Neural progenitor cell (in vitro differentiated cells): ENCODE data around the gene NSD1. TPM values are rescaled to one million over a fixed set of nuclear protein-coding genes. Genes with fewer than 3 reads are reported as not detected.

ENCODE experiments used
- DNase-seq: peaks from one replicate; pipeline ENCODE4 v3.0.0-alpha.2; 2016; ENCODE audit warnings: low spot score
- H2AFZ ChIP-seq: fragments of 200-600 bp; sonication (generic); replicated peaks from 2 replicates; pipeline ENCODE4 v1.6.1; 2016; ENCODE audit warnings: antibody characterized with exemption
- H3F3A ChIP-seq: fragments of 200-600 bp; sonication (generic); 2 replicates; pipeline ENCODE4 v1.6.1; 2016; ENCODE audit warnings: antibody characterized with exemption, low read depth
- H3K27ac ChIP-seq: fragments of 200-600 bp; sonication (generic); 2 replicates; pipeline ENCODE4 v1.5.1; 2016; ENCODE audit warnings: mild to moderate bottlenecking
- H3K27me3 ChIP-seq: fragments of 200-600 bp; sonication (generic); 2 replicates; pipeline ENCODE4 v1.6.1; 2016; ENCODE audit warnings: mild to moderate bottlenecking, moderate library complexity
- H3K36me3 ChIP-seq: fragments of 200-600 bp; sonication (generic); 2 replicates; pipeline ENCODE4 v1.5.1; 2016
- H3K4me1 ChIP-seq: fragments of 200-600 bp; sonication (generic); 2 replicates; pipeline ENCODE4 v1.6.1; 2016; ENCODE audit warnings: mixed run types
- H3K4me2 ChIP-seq: fragments of 200-600 bp; sonication (generic); 2 replicates; pipeline ENCODE4 v1.6.1; 2016
- H3K4me3 ChIP-seq: fragments of 200-600 bp; sonication (generic); 2 replicates; pipeline ENCODE4 v1.5.1; 2016
- H3K79me2 ChIP-seq: fragments of 200-600 bp; sonication (generic); 2 replicates; pipeline ENCODE4 v1.6.1; 2016; ENCODE audit warnings: low read depth
- H3K9ac ChIP-seq: fragments of 200-600 bp; sonication (generic); 2 replicates; pipeline ENCODE4 v1.6.1; 2016
- H3K9me3 ChIP-seq: fragments of 200-600 bp; sonication (generic); 2 replicates; pipeline ENCODE4 v1.5.1; 2016; ENCODE audit warnings: low read depth
- H4K20me1 ChIP-seq: fragments of 200-600 bp; sonication (generic); 2 replicates; pipeline ENCODE4 v1.6.1; 2016; ENCODE audit warnings: low read depth
- H3K27ac Mint-ChIP-seq: 3 replicates; pipeline ENCODE4 v1.8.0; 2021; ENCODE audit warnings: mixed read lengths
- H3K27me3 Mint-ChIP-seq: 2 replicates; pipeline ENCODE4 v1.8.0; 2022; ENCODE audit warnings: low read depth, mild to moderate bottlenecking, inconsistent platforms, moderate library complexity, mixed read lengths; ENCODE audit not compliant: insufficient read depth
- H3K36me3 Mint-ChIP-seq: 3 replicates; pipeline ENCODE4 v1.8.0; 2021; ENCODE audit warnings: mixed read lengths
- H3K4me1 Mint-ChIP-seq: 3 replicates; pipeline ENCODE4 v1.8.0; 2021; ENCODE audit warnings: mixed read lengths
- H3K4me3 Mint-ChIP-seq: 3 replicates; pipeline ENCODE4 v1.8.0; 2021; ENCODE audit warnings: mild to moderate bottlenecking, moderate library complexity, mixed read lengths
- H3K9me3 Mint-ChIP-seq: 3 replicates; pipeline ENCODE4 v1.8.0; 2020; ENCODE audit warnings: mixed read lengths
- CTCF ChIP-seq: fragments of 200-600 bp; sonication (generic); IDR thresholded peaks from 2 replicates; pipeline ENCODE4 v1.5.1; 2017; ENCODE audit warnings: antibody characterized with exemption, mild to moderate bottlenecking
- EZH2 ChIP-seq: fragments of 200-600 bp; sonication (generic); IDR thresholded peaks from 2 replicates; pipeline ENCODE4 v1.6.1; 2017; ENCODE audit warnings: antibody characterized with exemption, mild to moderate bottlenecking, moderate library complexity
- EZH2phosphoT487 ChIP-seq: fragments of 200-600 bp; sonication (generic); IDR thresholded peaks from 2 replicates; pipeline ENCODE4 v1.6.1; 2017; ENCODE audit warnings: antibody characterized with exemption
- total RNA-seq: library from RNA; depleted of rRNA; stranded (reverse); fragments of >200 nt; gene quantifications from 2 replicates; pipeline ENCODE4 v1.2.3, GENCODE V29; 2015; ENCODE audit warnings: low replicate concordance

Gene NSD1
- total RNA-seq, 1 donor from 2014 or later, result 114 TPM

DNA sequence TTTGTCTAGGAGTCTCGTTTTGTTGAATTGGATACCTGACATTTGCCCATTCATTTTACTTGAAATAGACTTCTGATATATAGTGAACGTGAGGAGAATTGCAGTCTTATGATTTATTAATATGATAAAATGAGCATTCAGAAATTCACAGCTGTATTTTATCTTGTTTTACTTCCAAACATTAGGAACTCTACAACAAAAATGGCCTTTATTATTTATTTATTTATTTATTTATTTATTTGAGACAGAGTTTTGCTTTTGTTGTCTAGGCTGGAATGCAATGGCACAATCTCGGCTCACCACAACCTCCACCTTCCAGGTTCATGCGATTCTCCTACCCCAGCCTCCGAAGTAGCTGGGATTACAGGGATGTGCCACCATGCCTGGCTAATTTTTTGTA, 108.7 kb downstream of the NSD1 start:
- Histone ChIP-seq H3K79me2 (peaks cover 58% of the 10 kb centered on the region), H3K9ac (no peak overlapping the region), H3K36me3 (peaks cover 41% of the 10 kb centered on the region), H3K4me3 (no peak overlapping the region), H3K4me2 (no peak overlapping the region), H3F3A (peaks cover 19% of the 10 kb centered on the region), H2AFZ (no peak overlapping the region), H3K27ac (no peak overlapping the region), H3K4me1 (no peaks in the 10 kb centered on the region), H3K27me3 (no peaks in the 10 kb centered on the region), H3K9me3 (no peaks in the 10 kb centered on the region), H4K20me1 (peaks cover 5% of the 10 kb centered on the region)
- peaks cover 2% of the 10 kb centered on the region for H3K27me3 Mint-ChIP-seq
- DNase-seq, result no peak
- H3K36me3 Mint-ChIP-seq, result peaks cover 46% of the 10 kb centered on the region
- no peaks in the 10 kb centered on the region for H3K4me1 Mint-ChIP-seq
- H3K27ac Mint-ChIP-seq, result no peak overlapping the region
- H3K4me3 Mint-ChIP-seq, result no peak overlapping the region
- H3K9me3 Mint-ChIP-seq, result no peaks in the 10 kb centered on the region
- TF ChIP-seq EZH2phosphoT487 (no peak), CTCF (no peak), EZH2 (no peak)

DNA sequence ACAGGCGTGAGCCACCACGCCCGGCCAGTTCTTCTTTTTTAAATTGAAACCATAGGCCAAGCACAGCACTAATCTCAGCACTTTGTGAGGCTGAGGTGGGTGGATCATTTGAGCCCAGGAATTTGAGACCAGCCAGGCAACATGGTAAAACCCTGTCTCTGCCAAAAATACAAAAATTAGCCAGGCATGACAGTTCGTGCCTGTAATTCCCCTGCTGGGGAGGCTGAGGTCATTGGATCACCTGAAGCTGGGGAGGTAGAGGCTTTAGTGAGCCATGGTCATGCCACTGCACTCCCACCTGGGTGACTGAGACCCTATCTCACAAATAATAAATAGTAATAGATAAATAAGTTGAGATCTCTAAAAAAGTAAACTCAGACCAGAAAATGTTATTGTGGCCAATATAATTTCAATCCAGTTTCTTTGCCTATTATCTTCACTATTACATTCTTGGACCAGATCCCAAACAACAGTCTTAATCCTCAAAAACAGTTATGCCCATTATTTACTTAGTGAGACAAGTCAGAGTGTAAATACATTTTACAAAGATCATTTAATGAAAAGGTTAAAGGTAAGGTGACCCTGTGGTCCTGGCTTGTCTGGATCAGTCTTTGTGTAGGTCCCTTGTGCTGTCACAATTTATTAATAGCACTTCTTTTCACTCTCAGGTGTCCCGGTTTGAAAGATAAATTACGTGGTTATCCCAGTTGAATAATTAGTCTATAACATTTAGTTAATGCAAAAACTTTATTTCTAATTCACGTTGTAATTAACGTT, 116.4 kb downstream of the NSD1 start:
- no peak overlapping the region for H2AFZ ChIP-seq
- no peaks in the 10 kb centered on the region for H3K9me3 Mint-ChIP-seq
- H3K36me3 ChIP-seq, result peaks cover 28% of the 10 kb centered on the region
- no peak overlapping the region for H3K27ac ChIP-seq
- H3K4me1 ChIP-seq, result no peaks in the 10 kb centered on the region
- no peak overlapping the region for H3K27ac Mint-ChIP-seq
- no peak overlapping the region for H3K4me3 Mint-ChIP-seq
- H3K79me2 ChIP-seq, result peaks cover 51% of the 10 kb centered on the region
- H3K36me3 Mint-ChIP-seq, result peaks cover 32% of the 10 kb centered on the region
- H4K20me1 ChIP-seq, result peaks cover 12% of the 10 kb centered on the region
- H3K27me3 ChIP-seq, result no peaks in the 10 kb centered on the region
- no peak for DNase-seq
- TF ChIP-seq CTCF (no peak), EZH2 (no peak), EZH2phosphoT487 (no peak)
- H3F3A ChIP-seq, result peaks cover 2% of the 10 kb centered on the region
- no peak overlapping the region for H3K4me2 ChIP-seq
- H3K9me3 ChIP-seq, result no peaks in the 10 kb centered on the region
- H3K27me3 Mint-ChIP-seq, result no peaks in the 10 kb centered on the region
- no peak overlapping the region for H3K4me3 ChIP-seq
- H3K4me1 Mint-ChIP-seq, result no peaks in the 10 kb centered on the region
- H3K9ac ChIP-seq, result no peak overlapping the region

- TF ChIP-seq EZH2phosphoT487 (no peak), CTCF (no peak)
- Histone ChIP-seq H3K9ac (no peak overlapping the region), H4K20me1 (peaks cover 17% of the 10 kb centered on the region), H3K4me3 (no peak overlapping the region), H2AFZ (no peak overlapping the region), H3K9me3 (no peaks in the 10 kb centered on the region), H3K27ac (no peak overlapping the region), H3F3A (peaks cover 7% of the 10 kb centered on the region), H3K79me2 (peaks cover 68% of the 10 kb centered on the region), H3K4me1 (no peaks in the 10 kb centered on the region), H3K4me2 (no peak overlapping the region), H3K27me3 (no peaks in the 10 kb centered on the region), H3K36me3 (peaks cover 6% of the 10 kb centered on the region)
- Mint-ChIP-seq H3K27me3 (no peaks in the 10 kb centered on the region), H3K4me3 (no peak overlapping the region), H3K9me3 (no peaks in the 10 kb centered on the region), H3K27ac (no peak overlapping the region), H3K4me1 (no peaks in the 10 kb centered on the region), H3K36me3 (peaks cover 22% of the 10 kb centered on the region)
- DNase-seq, result no peak
These were observed 119.7 kb downstream of the NSD1 start for GRCh38 chr5:177253252-177253651.
